SK-N-SH treated with all-trans-retinoic acid at 6 μM for 48 hours (cell line): Measurements from ENCODE around the gene CLIP1.

Experiments used
- ATAC-seq: fragments of 200-7000 bp; cut with Tn5 transposase; 3 replicates; pipeline ENCODE4 v1.9.1; 2020; ENCODE audit warnings: mild to moderate bottlenecking, moderate library complexity
- ARNTL ChIP-seq: fragments of 450-650 bp; formaldehyde crosslinking; IDR thresholded peaks from 2 replicates; pipeline ENCODE4 v1.5.0; 2020; ENCODE audit warnings: low read depth, mild to moderate bottlenecking, moderate library complexity, borderline replicate concordance
- BACH2 ChIP-seq: fragments of 250-450 bp; sonication (Bioruptor Pico); IDR thresholded peaks from 2 replicates; pipeline ENCODE4 v1.9.0; 2021; ENCODE audit warnings: mild to moderate bottlenecking, borderline replicate concordance
- CREB5 ChIP-seq: fragments of 250-450 bp; sonication (Bioruptor Pico); IDR thresholded peaks from 2 replicates; pipeline ENCODE4 v1.5.1; 2020; ENCODE audit warnings: low read depth, mild to moderate bottlenecking, moderate library complexity
- CSDC2 ChIP-seq: fragments of 250-450 bp; sonication (Bioruptor Pico); IDR thresholded peaks from 2 replicates; pipeline ENCODE4 v1.5.0; 2020; ENCODE audit warnings: mild to moderate bottlenecking, moderate library complexity
- CSRNP3 ChIP-seq: fragments of 250-450 bp; sonication (Bioruptor Pico); IDR thresholded peaks from 2 replicates; pipeline ENCODE4 v1.5.1; 2021; ENCODE audit warnings: mild to moderate bottlenecking, moderate library complexity
- ESRRG ChIP-seq: fragments of 250-450 bp; sonication (Bioruptor Pico); IDR thresholded peaks from 2 replicates; pipeline ENCODE4 v1.6.1; 2021; ENCODE audit warnings: mild to moderate bottlenecking
- GLIS3 ChIP-seq: fragments of 250-450 bp; sonication (Bioruptor Pico); IDR thresholded peaks from 2 replicates; pipeline ENCODE4 v1.5.0; 2020; ENCODE audit warnings: mild to moderate bottlenecking, moderate library complexity
- ISL1 ChIP-seq: fragments of 250-450 bp; sonication (Bioruptor Pico); IDR thresholded peaks from 2 replicates; pipeline ENCODE4 v2.1.2; 2022; ENCODE audit warnings: mild to moderate bottlenecking, moderate library complexity
- PATZ1 ChIP-seq: fragments of 250-450 bp; sonication (Bioruptor Pico); IDR thresholded peaks from 2 replicates; pipeline ENCODE4 v1.8.0; 2020; ENCODE audit warnings: mild to moderate bottlenecking, moderate library complexity, borderline replicate concordance
- POU6F1 ChIP-seq: fragments of 250-450 bp; sonication (Bioruptor Pico); IDR thresholded peaks from 2 replicates; pipeline ENCODE4 v1.8.0; 2021; ENCODE audit warnings: low read depth, mild to moderate bottlenecking, moderate library complexity, borderline replicate concordance
- PPARA ChIP-seq: fragments of 250-450 bp; sonication (Bioruptor Pico); IDR thresholded peaks from 2 replicates; pipeline ENCODE4 v1.5.0; 2020; ENCODE audit warnings: mild to moderate bottlenecking, borderline replicate concordance
- RARB ChIP-seq: fragments of 250-450 bp; sonication (Bioruptor Pico); IDR thresholded peaks from 2 replicates; pipeline ENCODE4 v1.8.0; 2021; ENCODE audit warnings: mild to moderate bottlenecking, moderate library complexity
- SNAI2 ChIP-seq: fragments of 250-450 bp; sonication (Bioruptor Pico); IDR thresholded peaks from 2 replicates; pipeline ENCODE4 v1.5.0; 2020; ENCODE audit warnings: mild to moderate bottlenecking, moderate library complexity
- TCF4 ChIP-seq: fragments of 250-450 bp; sonication (Bioruptor Pico); IDR thresholded peaks from 2 replicates; pipeline ENCODE4 v1.8.0; 2021; ENCODE audit warnings: mild to moderate bottlenecking, moderate library complexity, borderline replicate concordance
- TOX ChIP-seq: fragments of 250-450 bp; sonication (Bioruptor Pico); IDR thresholded peaks from 2 replicates; pipeline ENCODE4 v1.8.0; 2021; ENCODE audit warnings: mild to moderate bottlenecking, moderate library complexity, borderline replicate concordance
- TSHZ2 ChIP-seq: fragments of 250-450 bp; sonication (Bioruptor Pico); IDR thresholded peaks from 2 replicates; pipeline ENCODE4 v1.5.0; 2020; ENCODE audit warnings: mild to moderate bottlenecking, moderate library complexity
- ZC3H10 ChIP-seq: fragments of 250-450 bp; sonication (Bioruptor Pico); IDR thresholded peaks from 2 replicates; pipeline ENCODE4 v1.5.1; 2021; ENCODE audit warnings: mild to moderate bottlenecking, moderate library complexity
- ZFP3 ChIP-seq: fragments of 250-450 bp; sonication (Bioruptor Pico); IDR thresholded peaks from 2 replicates; pipeline ENCODE4 v1.5.0; 2020; ENCODE audit warnings: mild to moderate bottlenecking, moderate library complexity
- ZFP30 ChIP-seq: fragments of 450-650 bp; formaldehyde crosslinking; IDR thresholded peaks from 2 replicates; pipeline ENCODE4 v1.5.0; 2022; ENCODE audit warnings: mild to moderate bottlenecking, moderate library complexity
- ZNF565 ChIP-seq: fragments of 450-650 bp; formaldehyde crosslinking; conservative IDR thresholded peaks from 2 replicates; pipeline ENCODE4 v1.5.0; 2020; ENCODE audit warnings: low read depth, mild to moderate bottlenecking, moderate library complexity
- ZNF70 ChIP-seq: fragments of 450-650 bp; formaldehyde crosslinking; IDR thresholded peaks from 2 replicates; pipeline ENCODE4 v1.5.0; 2020; ENCODE audit warnings: mild to moderate bottlenecking, moderate library complexity

Gene CLIP1

GRCh38 chr12:122349078-122349477 lies 73.4 kb downstream of the CLIP1 start:
- TF ChIP-seq ZNF70 (CRISPR knock-in tag) (no peak), GLIS3 (no peak), SNAI2 (CRISPR knock-in tag) (no peak), ARNTL (no peak), TSHZ2 (CRISPR knock-in tag) (no peak), ISL1 (CRISPR knock-in tag) (no peak), TCF4 (CRISPR knock-in tag) (no peak)
- TF ChIP-seq, all 23 proteins: peak for 0
- no peak for ATAC-seq

- ATAC-seq = no peak
- no peak for TF ChIP-seq POU6F1
- TF ChIP-seq ZFP30 = no peak
- TF ChIP-seq ZNF70 (CRISPR knock-in tag) = no peak
- TF ChIP-seq CREB5 = no peak
- TF ChIP-seq ZNF565 = no peak
- no peak for TF ChIP-seq RARB (CRISPR knock-in tag)
- no peak for TF ChIP-seq TCF4 (CRISPR knock-in tag)
- no peak for TF ChIP-seq CSDC2
- no peak for TF ChIP-seq ESRRG (CRISPR knock-in tag)
- TF ChIP-seq PATZ1 = no peak
- no peak for TF ChIP-seq SNAI2 (CRISPR knock-in tag)
- no peak for TF ChIP-seq PPARA
- TF ChIP-seq ISL1 (CRISPR knock-in tag) = no peak
- TF ChIP-seq CSRNP3 = no peak
- TF ChIP-seq ARNTL = no peak
- TF ChIP-seq ZFP3 (CRISPR knock-in tag) = no peak
- TF ChIP-seq ZC3H10 = no peak
- TF ChIP-seq GLIS3 = no peak
- TF ChIP-seq BACH2 = no peak
- TF ChIP-seq TSHZ2 (CRISPR knock-in tag) = no peak
These were observed 74.0 kb downstream of the CLIP1 start for GRCh38 chr12:122348505-122348904.

- no peak for TF ChIP-seq BACH2
- TF ChIP-seq PPARA = no peak
- TF ChIP-seq ZNF565 = no peak
- no peak for TF ChIP-seq TOX (CRISPR knock-in tag)
- TF ChIP-seq TSHZ2 (CRISPR knock-in tag) = no peak
- no peak for TF ChIP-seq CSDC2
- ATAC-seq = no peak
These were observed 76.4 kb downstream of the CLIP1 start for GRCh38 chr12:122346054-122346453.
